Effector memory CD4-positive, alpha-beta T cell (primary cell): Measurements from ENCODE around the gene EFL1.

ENCODE experiments used
- DNase-seq, 3 donors: peaks; one replicate each; pipeline ENCODE4 v3.0.0-alpha.2; 2020
- H3K27ac ChIP-seq: 2 replicates; pipeline ENCODE4 v1.7.0; 2013; ENCODE audit warnings: mild to moderate bottlenecking, low read length, moderate library complexity; ENCODE audit not compliant: insufficient read depth, poor library complexity, severe bottlenecking
- H3K27me3 ChIP-seq: replicated peaks from 2 replicates; pipeline ENCODE4 v1.7.0; 2013; ENCODE audit warnings: mild to moderate bottlenecking, low read length; ENCODE audit not compliant: insufficient read depth, control insufficient read depth, poor library complexity, severe bottlenecking
- H3K36me3 ChIP-seq: 2 replicates; pipeline ENCODE4 v1.7.0; 2013; ENCODE audit warnings: mild to moderate bottlenecking, low read length, moderate library complexity; ENCODE audit not compliant: control insufficient read depth, insufficient read depth
- H3K4me1 ChIP-seq: 2 replicates; pipeline ENCODE4 v1.7.0; 2013; ENCODE audit warnings: low read length, mild to moderate bottlenecking; ENCODE audit not compliant: control insufficient read depth, insufficient read depth, poor library complexity, severe bottlenecking
- H3K4me3 ChIP-seq: 2 replicates; pipeline ENCODE4 v1.7.0; 2013; ENCODE audit warnings: low read length, low read depth, mild to moderate bottlenecking; ENCODE audit not compliant: insufficient read depth, poor library complexity, severe bottlenecking
- H3K9me3 ChIP-seq: 2 replicates; pipeline ENCODE4 v1.7.0; 2013; ENCODE audit warnings: mild to moderate bottlenecking, low read length, moderate library complexity; ENCODE audit not compliant: control insufficient read depth

The EFL1 gene

GRCh38 chr15:82173108-82173507 is 89.4 kb downstream of the EFL1 start:
- Histone ChIP-seq H3K27ac (no peak overlapping the region), H3K9me3 (no peaks in the 10 kb centered on the region), H3K36me3 (no peaks in the 10 kb centered on the region), H3K27me3 (no peaks in the 10 kb centered on the region), H3K4me1 (no peaks in the 10 kb centered on the region), H3K4me3 (no peak overlapping the region)
- DNase-seq, result no peak

- no peak overlapping the region for H3K27ac ChIP-seq
- no peaks in the 10 kb centered on the region for H3K36me3 ChIP-seq
- H3K4me3 ChIP-seq, result no peak overlapping the region
- no peaks in the 10 kb centered on the region for H3K9me3 ChIP-seq
- no peaks in the 10 kb centered on the region for H3K27me3 ChIP-seq
- no peak for DNase-seq
- no peaks in the 10 kb centered on the region for H3K4me1 ChIP-seq
Observed at GRCh38 chr15:82172506-82172905, 90.0 kb downstream of the EFL1 start.

DNA sequence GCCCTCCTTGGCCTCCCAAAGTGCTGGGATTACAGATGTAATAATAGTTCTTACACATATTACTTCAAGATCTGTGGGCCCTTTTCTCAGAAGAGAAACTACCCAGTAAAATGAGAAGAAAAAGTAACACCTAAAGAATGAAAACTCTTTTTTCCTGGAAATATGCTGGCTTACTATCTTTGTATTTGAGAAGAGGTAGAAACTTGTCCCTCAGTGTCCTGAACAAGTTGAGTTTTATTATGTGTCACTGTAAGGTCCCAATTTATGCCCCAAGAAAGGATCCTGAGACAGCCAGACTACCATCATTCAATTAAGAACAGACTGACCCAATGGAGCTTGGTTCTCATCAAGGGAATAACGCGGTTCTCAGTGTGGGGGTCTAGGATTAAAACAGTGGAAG is 93.8 kb downstream of the EFL1 start:
- Histone ChIP-seq H3K27ac (no peak overlapping the region), H3K9me3 (no peaks in the 10 kb centered on the region), H3K36me3 (no peaks in the 10 kb centered on the region), H3K4me3 (no peak overlapping the region), H3K4me1 (no peaks in the 10 kb centered on the region), H3K27me3 (no peaks in the 10 kb centered on the region)
- no peak for DNase-seq

DNA sequence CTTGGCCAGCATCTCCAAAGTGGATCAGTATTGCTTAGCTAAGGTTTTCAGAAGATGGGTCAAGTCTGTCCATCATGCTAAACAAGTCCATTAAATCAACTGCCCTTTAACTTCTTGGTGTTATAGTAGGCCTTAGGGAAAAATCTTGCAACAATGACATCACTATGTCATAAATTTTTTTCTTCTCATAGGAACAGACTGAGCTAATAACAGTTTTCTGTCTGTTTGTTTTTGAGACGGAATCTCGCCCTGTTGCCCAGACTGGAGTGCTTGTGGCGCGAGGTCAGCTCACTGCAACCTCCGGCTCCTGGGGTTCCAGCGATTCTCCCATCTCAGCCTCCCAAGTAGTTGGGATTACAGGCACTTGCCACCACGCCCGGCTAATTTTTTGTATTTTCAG is 94.2 kb downstream of the EFL1 start:
- Histone ChIP-seq H3K36me3 (peaks cover 2% of the 10 kb centered on the region), H3K27ac (no peak overlapping the region), H3K4me3 (no peak overlapping the region), H3K9me3 (no peaks in the 10 kb centered on the region), H3K27me3 (no peaks in the 10 kb centered on the region), H3K4me1 (no peaks in the 10 kb centered on the region)
- no peak for DNase-seq

GRCh38 chr15:82165948-82166376 is 96.6 kb downstream of the EFL1 start:
- H3K36me3 ChIP-seq, result peaks cover 15% of the 10 kb centered on the region
- H3K4me3 ChIP-seq, result no peak overlapping the region
- no peak for DNase-seq
- H3K27ac ChIP-seq, result no peak overlapping the region
- no peaks in the 10 kb centered on the region for H3K4me1 ChIP-seq
- no peaks in the 10 kb centered on the region for H3K27me3 ChIP-seq
- H3K9me3 ChIP-seq, result no peaks in the 10 kb centered on the region

DNA sequence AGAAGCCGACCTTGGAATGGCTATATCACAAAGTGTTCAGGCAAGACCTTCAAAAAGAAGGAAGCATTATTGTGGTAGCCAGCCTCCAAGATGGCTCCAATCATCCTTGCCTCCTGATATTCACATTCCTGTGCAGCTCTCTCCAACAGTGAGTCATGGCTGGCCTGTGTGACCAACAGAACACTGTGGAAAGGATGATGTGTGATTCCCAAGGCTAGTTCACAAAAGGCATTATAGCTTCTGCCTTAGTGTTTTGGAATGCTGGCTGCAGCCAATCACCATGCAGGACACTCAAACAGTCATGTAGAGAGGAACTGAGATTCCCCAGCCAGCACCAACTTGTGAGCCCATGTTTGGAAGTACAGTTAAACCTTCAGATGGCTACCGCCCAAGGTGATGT is 102.6 kb downstream of the EFL1 start:
- H3K36me3 ChIP-seq, result peaks cover 27% of the 10 kb centered on the region
- no peak for DNase-seq
- no peak overlapping the region for H3K4me3 ChIP-seq
- no peaks in the 10 kb centered on the region for H3K27me3 ChIP-seq
- H3K9me3 ChIP-seq, result no peaks in the 10 kb centered on the region
- no peak overlapping the region for H3K27ac ChIP-seq
- no peaks in the 10 kb centered on the region for H3K4me1 ChIP-seq

DNA sequence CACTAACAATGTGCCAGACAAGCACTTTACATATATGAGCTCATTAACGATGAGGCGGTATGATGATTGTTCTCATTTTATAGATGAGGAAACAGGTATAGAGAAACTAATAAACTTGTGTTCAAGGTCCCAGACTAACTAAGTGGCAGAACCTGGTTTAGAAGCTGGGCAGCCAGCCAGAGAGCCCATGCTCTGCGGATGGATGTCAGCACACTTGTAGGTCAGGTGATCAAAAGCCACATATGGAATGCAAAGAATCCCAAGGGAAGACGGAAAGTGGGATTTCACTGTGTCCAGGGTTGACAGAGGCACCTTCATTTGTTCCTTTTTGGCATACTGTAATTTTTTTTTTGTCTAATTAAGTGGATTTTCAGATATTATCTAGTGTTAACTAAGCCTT is 103.7 kb downstream of the EFL1 start:
- Histone ChIP-seq H3K27me3 (no peaks in the 10 kb centered on the region), H3K36me3 (peaks cover 27% of the 10 kb centered on the region), H3K9me3 (no peaks in the 10 kb centered on the region), H3K4me1 (no peaks in the 10 kb centered on the region), H3K4me3 (no peak overlapping the region), H3K27ac (no peak overlapping the region)
- DNase-seq, result no peak

- H3K9me3 ChIP-seq, result no peaks in the 10 kb centered on the region
- no peaks in the 10 kb centered on the region for H3K27me3 ChIP-seq
- H3K4me3 ChIP-seq, result no peak overlapping the region
- no peaks in the 10 kb centered on the region for H3K4me1 ChIP-seq
- no peak overlapping the region for H3K27ac ChIP-seq
- DNase-seq, result no peak
- peaks cover 3% of the 10 kb centered on the region for H3K36me3 ChIP-seq
Observed at GRCh38 chr15:82150645-82151044, 111.9 kb downstream of the EFL1 start.

- Histone ChIP-seq H3K4me3 (no peak overlapping the region), H3K27me3 (no peaks in the 10 kb centered on the region), H3K4me1 (no peaks in the 10 kb centered on the region), H3K36me3 (peaks cover 3% of the 10 kb centered on the region), H3K27ac (no peak overlapping the region), H3K9me3 (no peaks in the 10 kb centered on the region)
- DNase-seq, result no peak
Observed at GRCh38 chr15:82146990-82147461, 115.5 kb downstream of the EFL1 start.

GRCh38 chr15:82146576-82146975 is 116.0 kb downstream of the EFL1 start:
- Histone ChIP-seq H3K27ac (no peak overlapping the region), H3K9me3 (no peaks in the 10 kb centered on the region), H3K4me1 (no peaks in the 10 kb centered on the region), H3K36me3 (peaks cover 3% of the 10 kb centered on the region), H3K4me3 (no peak overlapping the region), H3K27me3 (no peaks in the 10 kb centered on the region)
- no peak for DNase-seq
